GM19023 (cell line): ENCODE measurements around the gene DPH3.

Experiments
- ATAC-seq: cut with Tn5 transposase; IDR thresholded peaks from one replicate; pipeline ENCODE4 v1.9.1; 2021; ENCODE audit warnings: mild to moderate bottlenecking, moderate library complexity; ENCODE audit not compliant: unreplicated experiment

Gene DPH3

GRCh38 chr3:16257309-16257708, 7.4 kb downstream of the DPH3 start:
- ATAC-seq = no peak

GRCh38 chr3:16255726-16256125, 9.0 kb downstream of the DPH3 start:
- ATAC-seq = no peak

DNA sequence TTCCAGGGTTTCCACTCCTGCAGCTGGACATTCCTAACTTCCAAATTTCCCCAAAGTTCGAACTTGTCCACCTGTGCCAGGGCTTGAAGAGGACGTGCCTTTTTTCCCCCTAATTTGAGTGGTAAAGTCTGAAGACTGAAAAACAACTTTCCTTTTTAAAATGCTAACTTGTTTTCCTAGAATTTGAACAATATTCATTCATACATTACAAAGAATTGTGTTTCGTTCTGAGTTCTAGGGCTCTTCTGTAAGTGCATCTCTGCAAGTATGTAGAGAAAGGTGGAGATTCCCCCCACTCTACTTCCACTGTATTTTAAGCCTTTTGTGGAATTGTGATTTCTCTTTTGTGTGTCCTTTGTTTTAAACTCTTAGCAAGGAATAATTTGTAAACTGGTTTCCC, 9.4 kb downstream of the DPH3 start:
- ATAC-seq = no peak

DNA sequence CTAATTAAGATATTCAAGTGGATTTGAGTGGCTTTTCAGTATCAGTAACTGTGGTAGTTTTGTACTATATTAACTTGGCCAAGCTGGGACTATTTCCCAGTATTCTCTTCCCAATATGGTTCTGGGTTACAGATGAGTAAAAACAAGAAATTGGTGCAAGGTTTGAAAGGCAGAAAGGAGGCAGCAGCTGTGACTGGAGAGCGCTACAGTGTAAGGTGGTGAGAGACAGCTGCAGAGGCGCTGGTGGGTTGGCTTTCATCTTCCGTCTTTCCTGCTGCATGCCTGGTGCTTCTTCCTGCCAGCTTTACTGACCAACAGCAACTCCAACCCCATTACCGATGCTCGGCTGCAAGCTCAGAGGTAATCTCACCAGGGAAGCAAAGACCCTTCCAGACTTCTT, 9.8 kb downstream of the DPH3 start:
- ATAC-seq = no peak

GRCh38 chr3:16253601-16254000, 11.1 kb downstream of the DPH3 start:
- ATAC-seq = no peak

DNA sequence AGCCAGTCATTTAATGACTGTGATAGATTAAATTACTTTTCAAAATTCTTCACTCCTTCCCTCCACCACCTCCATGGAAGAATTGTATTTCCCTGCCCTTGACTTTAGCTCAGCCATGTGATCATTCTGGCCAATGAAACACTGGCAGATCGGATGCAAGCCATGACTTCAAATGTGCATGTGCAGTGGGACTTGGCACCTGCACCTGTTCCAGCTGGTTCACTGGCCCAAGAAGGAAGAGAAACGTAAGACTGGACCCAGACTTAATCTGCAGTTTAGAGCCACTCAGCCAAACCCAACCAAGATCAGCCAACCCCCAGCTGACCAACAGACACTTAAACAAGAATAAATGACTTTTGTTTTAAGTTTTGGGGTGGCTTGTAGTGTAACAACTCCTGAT, 11.8 kb downstream of the DPH3 start:
- ATAC-seq = no peak

- ATAC-seq = peak; percentile 48
These were observed 12.3 kb downstream of the DPH3 start for GRCh38 chr3:16252243-16252978.

DNA sequence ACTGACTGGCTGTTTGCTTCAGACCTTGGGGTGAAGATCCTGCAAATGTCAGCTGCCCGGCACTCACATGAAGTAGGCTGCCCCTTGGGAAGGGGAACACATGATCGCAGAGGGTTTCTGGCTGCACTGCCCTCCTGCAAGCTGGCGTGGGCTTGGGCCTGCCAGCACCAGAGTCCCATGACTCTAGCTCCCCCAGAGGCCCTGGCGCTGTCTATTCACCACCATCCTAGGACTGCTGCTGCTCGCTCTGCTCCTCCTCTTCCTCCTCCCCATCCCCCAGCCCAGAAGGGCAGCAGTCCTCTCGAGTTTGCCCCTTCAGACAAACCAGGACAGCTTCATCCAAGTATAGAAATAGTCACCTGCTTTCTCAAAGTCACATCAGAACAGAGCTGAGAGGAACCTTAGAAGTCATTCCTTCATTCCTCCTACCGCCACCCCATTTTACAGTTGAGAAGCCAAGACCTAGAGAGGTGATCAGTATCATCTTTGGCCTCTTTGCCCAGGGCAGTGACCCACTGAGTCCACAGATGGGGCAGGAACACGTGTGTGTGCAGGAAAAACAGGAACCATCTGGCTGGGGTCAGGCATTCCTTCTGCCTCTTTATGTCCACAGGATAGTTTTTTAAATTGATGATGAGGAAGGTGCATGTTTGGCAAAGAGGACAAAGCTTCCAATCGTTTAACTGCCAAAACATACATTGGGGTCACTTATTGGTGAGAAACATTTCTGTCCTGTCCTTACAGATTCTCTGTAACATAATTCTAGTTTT, 13.2 kb downstream of the DPH3 start:
- ATAC-seq = no peak

DNA sequence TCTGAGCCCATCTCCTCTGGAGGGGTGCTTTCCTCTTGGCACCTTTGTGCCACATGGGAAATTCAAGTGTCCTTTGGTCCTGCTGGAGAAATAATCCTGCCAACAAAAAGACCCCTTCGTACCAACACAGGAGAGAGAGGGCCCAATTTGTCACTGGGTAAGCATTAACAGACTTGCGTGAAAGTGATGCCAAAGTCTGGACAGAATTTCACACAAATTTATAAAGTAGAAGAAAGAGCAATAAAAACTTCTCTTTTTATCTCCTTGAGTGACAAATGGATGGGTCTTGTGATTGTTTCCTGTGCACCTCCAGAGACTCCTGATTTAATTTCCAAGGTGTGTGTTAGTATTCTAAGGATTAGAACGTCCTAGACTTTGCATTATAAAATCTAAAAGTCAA, 14.9 kb downstream of the DPH3 start:
- no peak for ATAC-seq

- no peak for ATAC-seq
These were observed 15.4 kb downstream of the DPH3 start for GRCh38 chr3:16249336-16249735.

GRCh38 chr3:16248556-16248955, 16.2 kb downstream of the DPH3 start:
- no peak for ATAC-seq

DNA sequence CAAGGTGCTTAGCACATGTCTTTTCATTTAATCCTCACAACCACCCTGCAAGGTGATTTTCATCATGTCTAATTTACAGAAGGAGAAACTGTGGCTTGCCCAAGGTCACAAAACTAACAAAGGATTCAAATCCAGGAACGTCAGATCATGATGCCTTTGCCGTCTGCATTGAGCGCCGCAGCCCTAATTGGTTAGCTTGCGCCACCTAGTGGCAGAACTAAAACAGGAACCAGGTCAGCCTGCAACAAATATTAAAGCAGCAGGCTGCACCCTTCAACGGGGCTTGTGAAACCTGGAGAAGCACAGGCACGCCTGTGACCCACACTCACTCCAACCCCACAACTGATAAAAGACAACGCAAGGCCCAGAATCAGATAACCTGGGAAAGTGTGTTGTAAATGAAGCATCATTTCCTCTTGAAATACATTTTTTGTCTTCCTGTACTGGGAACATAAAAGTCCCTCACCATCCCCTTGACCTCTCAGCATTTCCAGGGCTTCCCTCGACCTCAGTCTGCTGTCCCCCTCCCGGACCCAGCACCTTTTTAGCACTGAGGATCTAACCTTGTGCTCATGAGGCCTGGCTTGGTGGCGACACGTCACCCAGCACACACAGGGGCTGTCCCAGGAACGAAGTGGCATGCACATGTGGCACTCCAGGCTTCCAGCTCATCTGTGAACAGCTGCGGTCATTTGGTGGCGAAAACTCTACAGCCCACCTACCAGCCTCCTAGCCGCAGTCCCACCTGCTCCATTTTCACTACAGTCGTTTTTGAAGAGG, 17.3 kb downstream of the DPH3 start:
- peak; percentile 76 for ATAC-seq

DNA sequence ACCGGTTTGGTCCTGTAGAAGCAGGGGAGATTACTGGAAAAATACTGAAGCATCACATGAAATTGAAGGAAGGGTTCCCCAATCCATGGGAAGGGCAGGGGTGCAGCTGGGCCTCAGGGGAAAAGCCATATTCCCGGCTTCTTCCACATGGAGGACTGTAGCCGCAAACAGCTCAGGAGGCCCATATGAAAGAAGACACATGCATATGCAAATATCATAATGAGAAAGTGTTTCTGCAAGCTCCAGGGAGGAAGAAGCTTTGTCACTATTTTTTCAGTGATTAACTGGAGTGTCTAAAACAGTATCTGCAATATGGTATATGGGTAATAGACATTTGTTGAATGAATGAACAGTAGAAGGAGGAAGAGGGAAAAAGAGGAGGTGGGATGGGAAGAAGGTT, 19.1 kb downstream of the DPH3 start:
- no peak for ATAC-seq

DNA sequence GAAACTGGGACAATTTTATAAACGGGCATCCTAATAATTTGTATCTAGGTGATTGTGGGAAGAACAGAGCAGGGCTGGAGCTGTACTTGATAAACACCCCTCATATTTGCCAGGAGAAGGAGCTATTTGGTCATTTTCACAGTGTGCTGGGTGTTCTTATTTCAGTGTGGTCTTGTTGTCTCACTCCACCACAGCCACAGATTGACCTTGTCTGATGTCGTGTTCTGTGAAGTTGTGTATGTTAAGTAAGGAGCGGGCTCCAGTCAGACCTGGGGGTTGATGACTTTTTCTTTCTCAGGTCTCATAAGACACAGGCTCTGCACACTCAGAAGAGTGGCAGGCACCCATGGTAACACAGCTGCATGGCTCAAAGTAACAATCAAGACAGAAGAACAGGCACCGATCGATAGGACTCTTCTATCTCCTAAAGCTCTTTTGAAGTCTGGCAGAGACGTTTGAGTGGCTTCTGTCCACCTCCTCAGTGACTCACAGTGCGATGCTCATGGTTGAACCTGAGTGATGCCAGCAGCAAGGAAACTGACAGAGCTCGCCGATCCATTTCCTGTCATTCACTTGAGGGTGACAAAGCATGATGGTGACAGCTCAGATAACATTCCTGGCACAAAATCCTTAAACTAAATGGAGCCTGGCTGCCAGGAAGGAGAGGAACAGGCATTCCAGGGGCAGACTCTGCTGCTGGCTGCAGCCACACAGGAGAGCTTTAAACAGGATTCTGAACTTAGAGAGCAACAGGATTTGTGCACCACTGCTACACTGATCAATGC, 20.8 kb downstream of the DPH3 start:
- no peak for ATAC-seq

DNA sequence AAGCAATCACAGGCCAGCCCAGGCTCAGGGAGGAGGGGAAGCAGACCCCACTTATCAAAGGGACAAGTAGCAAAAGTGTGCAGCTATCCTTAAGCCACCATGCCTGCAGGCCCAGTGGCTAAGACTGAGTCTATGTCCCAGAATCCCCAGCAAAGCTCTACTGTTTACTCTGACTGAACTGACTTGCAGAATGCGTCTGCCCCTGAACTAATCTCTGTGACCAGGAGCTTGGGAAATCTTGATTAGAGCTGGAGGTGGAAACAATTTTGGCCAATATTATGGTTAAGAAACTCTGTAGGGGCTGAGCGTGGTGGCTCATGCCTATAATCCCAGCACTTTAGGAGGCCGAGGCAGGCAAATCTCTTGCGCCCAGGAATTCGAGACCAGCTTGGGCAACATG, 22.6 kb downstream of the DPH3 start:
- ATAC-seq = no peak

- ATAC-seq = no peak
These were observed 23.5 kb downstream of the DPH3 start for GRCh38 chr3:16241225-16241624.

DNA sequence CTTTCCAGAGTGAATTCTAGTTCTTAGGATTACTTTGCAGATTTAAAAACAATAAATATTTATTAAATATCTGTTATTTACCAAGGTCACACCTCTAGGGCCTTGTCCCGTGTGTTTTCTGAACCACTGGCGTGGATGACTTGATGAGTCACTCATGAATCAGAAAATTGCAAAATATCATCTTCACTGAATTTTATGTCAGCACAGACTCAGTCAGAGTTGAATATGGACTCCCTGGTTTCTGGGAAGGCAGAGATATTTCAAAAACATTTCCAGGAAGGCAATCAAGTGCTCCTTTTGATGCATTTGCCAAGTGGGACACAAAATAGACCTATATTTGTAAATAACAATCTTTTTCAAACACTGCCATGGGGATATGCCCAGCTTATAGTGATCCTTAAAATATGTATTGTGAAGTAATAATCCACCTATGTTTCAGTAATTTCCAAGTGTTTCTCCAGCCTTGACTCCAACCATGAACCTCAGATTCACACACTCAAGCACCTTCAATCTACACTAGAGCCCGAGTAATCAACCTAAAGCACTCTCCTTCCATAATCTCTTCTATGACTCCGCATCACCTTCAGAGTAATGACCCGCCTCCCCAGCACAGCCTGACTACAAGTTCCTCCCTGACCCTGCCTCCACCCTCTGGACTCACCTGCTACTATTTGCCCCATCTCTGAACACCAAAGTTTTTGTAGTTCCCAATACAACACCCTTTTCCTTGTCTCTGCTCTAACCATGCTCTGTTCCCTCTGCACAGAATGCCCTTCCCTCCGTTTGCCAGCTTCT, 24.3 kb downstream of the DPH3 start:
- ATAC-seq = no peak

GRCh38 chr3:16239780-16240179, 25.0 kb downstream of the DPH3 start:
- no peak for ATAC-seq

GRCh38 chr3:16239086-16239770, 25.5 kb downstream of the DPH3 start:
- ATAC-seq = no peak
